Panc1 (cell line): Measurements from ENCODE around the gene CAPN11. TPM values are rescaled to one million over a fixed set of nuclear protein-coding genes. Genes with fewer than 3 reads are reported as not detected.

Experiments used
- ATAC-seq: fragments of 200-7000 bp; cut with Tn5 transposase; 2 replicates; pipeline ENCODE4 v1.9.1; 2020; ENCODE audit warnings: mild to moderate bottlenecking, moderate library complexity
- BruUV-seq: library from RNA; stranded (reverse); fragments of 400-500 nt; replicated peaks from 2 replicates; lab custom pipeline; 2021; lab: Mats Ljungman, UMichigan
- CTCF ChIA-PET: fragments of 300-600 bp; sonication (Branson Sonifier 250); formaldehyde crosslinking; loops from one replicate; lab custom pipeline; 2022; ENCODE audit warnings: antibody characterized with exemption; lab: Charles Lee
- POLR2A ChIA-PET: fragments of 300-600 bp; sonication (Branson Sonifier 250); formaldehyde crosslinking; loops from one replicate; lab custom pipeline; 2022; ENCODE audit warnings: antibody characterized with exemption; lab: Charles Lee
- DNase-seq: peaks from one replicate; pipeline ENCODE4 v3.0.0-alpha.2; 2010; ENCODE audit warnings: low read depth, low spot score
- H3K27ac ChIP-seq: 2 replicates; pipeline ENCODE4 v1.5.1; 2011; ENCODE audit warnings: mild to moderate bottlenecking, low read length, inconsistent platforms
- H3K27me3 ChIP-seq: fragments of 200-500 bp; sonication (Bioruptor generic); 2 replicates; pipeline ENCODE4 v1.6.0; 2014; ENCODE audit warnings: low read length, inconsistent platforms; ENCODE audit not compliant: control insufficient read depth, insufficient read depth
- H3K36me3 ChIP-seq: fragments of 200-500 bp; sonication (Bioruptor generic); 2 replicates; pipeline ENCODE4 v1.5.1; 2014; ENCODE audit warnings: inconsistent platforms, mild to moderate bottlenecking, low read length, moderate library complexity; ENCODE audit not compliant: control insufficient read depth, insufficient read depth
- H3K4me1 ChIP-seq: 2 replicates; pipeline ENCODE4 v1.5.1; 2011; ENCODE audit warnings: inconsistent platforms, mild to moderate bottlenecking, low read length, moderate library complexity; ENCODE audit not compliant: control insufficient read depth, insufficient read depth
- H3K4me3 ChIP-seq, 2 experiments: 2 replicates each; pipeline ENCODE4 v1.5.1; 2011 to 2012; ENCODE audit warnings: low read depth in 2 of 2, low read length in 2 of 2, mild to moderate bottlenecking in 2 of 2, inconsistent platforms in 1 of 2, moderate library complexity in 1 of 2
- H3K9me3 ChIP-seq: fragments of 200-500 bp; sonication (Bioruptor generic); 2 replicates; pipeline ENCODE4 v1.5.1; 2014; ENCODE audit warnings: low read depth, mild to moderate bottlenecking, inconsistent platforms, low read length, moderate library complexity; ENCODE audit not compliant: control insufficient read depth, insufficient read depth
- POLR2AphosphoS5 ChIP-seq: IDR thresholded peaks from 2 replicates; pipeline ENCODE4 v1.6.1; 2012; ENCODE audit warnings: mild to moderate bottlenecking, low read depth, low read length, moderate library complexity
- REST ChIP-seq, 2 experiments: IDR thresholded peaks; 2 replicates each; pipeline ENCODE4 v1.6.1; 2011 to 2012; ENCODE audit warnings: low read depth in 2 of 2, control low read depth in 1 of 2, low read length in 1 of 2, mild to moderate bottlenecking in 1 of 2, moderate library complexity in 1 of 2; ENCODE audit not compliant: insufficient read depth in 1 of 2
- SIN3A ChIP-seq: IDR thresholded peaks from 2 replicates; pipeline ENCODE4 v1.6.1; 2012; ENCODE audit warnings: low read depth, mild to moderate bottlenecking, low read length, moderate library complexity, borderline replicate concordance; ENCODE audit not compliant: insufficient read depth
- TCF7L2 ChIP-seq: IDR thresholded peaks from 2 replicates; pipeline ENCODE4 v1.6.1; 2011; ENCODE audit warnings: mild to moderate bottlenecking, low read depth, low read length, inconsistent platforms
- in situ Hi-C: cut with HindIII; loops from 2 replicates; pipeline ENCODE4 v1.10.0; 2016; ENCODE audit warnings: low sequenced_read_pairs, low pct_unique_long_range_greater_than_20kb
- intact Hi-C: fragments of 100-400 bp; cut with micrococcal nuclease; formaldehyde crosslinking; loops from one replicate; pipeline ENCODE4 v1.10.0; 2022; ENCODE audit not compliant: unreplicated experiment
- total RNA-seq: library from RNA; stranded (reverse); gene quantifications from one replicate; pipeline ENCODE4 v1.2.1, GENCODE V29; 2021; ENCODE audit not compliant: unreplicated experiment
- TF ChIP-seq, protein P1 (sequence below): fragments of 450-650 bp; IDR thresholded peaks from 2 replicates; pipeline ENCODE4 v1.5.1; 2017; ENCODE audit warnings: mild to moderate bottlenecking

CAPN11 gene
- total RNA-seq, 1 experiment from 2014 or later = 1.2 TPM

DNA sequence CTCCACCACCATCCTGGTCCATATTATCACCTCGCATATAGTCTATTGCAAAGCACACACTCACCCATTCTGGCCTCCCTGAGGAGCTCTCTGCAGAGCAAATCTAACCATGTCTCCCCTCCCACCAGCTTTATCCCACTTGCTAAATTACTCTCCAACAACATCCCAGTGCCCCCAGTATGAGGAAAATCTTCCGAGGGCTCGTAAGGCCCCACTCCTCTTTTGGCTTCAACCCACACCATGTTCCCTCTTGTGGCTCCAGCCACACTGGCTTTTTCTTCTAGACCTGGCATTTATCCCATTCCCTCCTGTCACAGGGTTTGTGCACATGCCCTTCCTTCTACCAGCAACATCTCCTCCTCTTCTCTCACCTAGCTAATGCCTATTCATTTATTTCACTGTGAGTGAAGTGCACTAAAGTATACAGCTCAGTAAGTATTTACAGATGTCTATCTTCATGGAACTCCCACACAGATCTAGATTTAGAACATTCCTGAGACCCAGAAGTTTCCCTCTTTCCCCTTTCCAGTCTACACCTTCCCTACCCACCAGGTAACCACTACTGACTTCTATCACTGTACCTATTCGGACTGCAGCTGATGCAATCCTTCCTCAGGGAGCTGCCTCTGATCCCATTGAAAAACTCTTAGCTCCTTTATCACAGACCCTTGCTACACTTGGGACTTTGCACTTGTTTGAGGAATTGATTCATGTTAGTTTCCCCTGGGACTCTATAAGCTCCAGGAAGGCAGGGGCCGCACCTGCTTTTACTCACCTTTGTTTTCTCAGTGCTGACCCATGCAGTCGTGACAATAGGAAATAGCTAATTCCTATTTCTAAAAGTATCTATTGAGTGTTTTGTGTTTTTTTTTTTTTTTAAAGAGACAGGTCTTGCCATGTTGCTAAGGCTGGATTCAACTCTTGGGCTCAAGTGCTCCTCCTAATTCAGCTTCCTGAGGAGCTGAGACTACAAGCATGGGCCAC, 46.9 kb upstream of the CAPN11 start:
- H3K4me3 ChIP-seq = no peak overlapping the region
- DNase-seq (no peak), ATAC-seq (no peak)
- intact Hi-C loops = no loop called here
- H3K36me3 ChIP-seq = peaks cover 17% of the 10 kb centered on the region
- no peak overlapping the region for H3K27ac ChIP-seq
- no peaks in the 10 kb centered on the region for H3K27me3 ChIP-seq
- POLR2A ChIA-PET = interaction anchor here (0.6 to 0.7 kb wide), 2 partner anchors 33 to 180 kb away, joined by 6 to 9 read pairs; no protein-coding TSS in a partner anchor
- CTCF ChIA-PET = interaction anchor here (0.7 kb wide), 1 partner anchor 224 kb away, joined by 4 read pairs; no protein-coding TSS in a partner anchor
- no peaks in the 10 kb centered on the region for H3K9me3 ChIP-seq
- BruUV-seq = TSS peak; percentile 33
- H3K4me1 ChIP-seq = peaks cover 2% of the 10 kb centered on the region; the same call in 1 of the 2 replicates
- no peak for TF ChIP-seq REST (IDR thresholded peaks at IDR 0.05; ENCODE audit: insufficient read depth in 1 of 2, low read depth in 2 of 2, low read length in 1 of 2)
- TF ChIP-seq SIN3A = no peak
- TF ChIP-seq, protein P1, sequence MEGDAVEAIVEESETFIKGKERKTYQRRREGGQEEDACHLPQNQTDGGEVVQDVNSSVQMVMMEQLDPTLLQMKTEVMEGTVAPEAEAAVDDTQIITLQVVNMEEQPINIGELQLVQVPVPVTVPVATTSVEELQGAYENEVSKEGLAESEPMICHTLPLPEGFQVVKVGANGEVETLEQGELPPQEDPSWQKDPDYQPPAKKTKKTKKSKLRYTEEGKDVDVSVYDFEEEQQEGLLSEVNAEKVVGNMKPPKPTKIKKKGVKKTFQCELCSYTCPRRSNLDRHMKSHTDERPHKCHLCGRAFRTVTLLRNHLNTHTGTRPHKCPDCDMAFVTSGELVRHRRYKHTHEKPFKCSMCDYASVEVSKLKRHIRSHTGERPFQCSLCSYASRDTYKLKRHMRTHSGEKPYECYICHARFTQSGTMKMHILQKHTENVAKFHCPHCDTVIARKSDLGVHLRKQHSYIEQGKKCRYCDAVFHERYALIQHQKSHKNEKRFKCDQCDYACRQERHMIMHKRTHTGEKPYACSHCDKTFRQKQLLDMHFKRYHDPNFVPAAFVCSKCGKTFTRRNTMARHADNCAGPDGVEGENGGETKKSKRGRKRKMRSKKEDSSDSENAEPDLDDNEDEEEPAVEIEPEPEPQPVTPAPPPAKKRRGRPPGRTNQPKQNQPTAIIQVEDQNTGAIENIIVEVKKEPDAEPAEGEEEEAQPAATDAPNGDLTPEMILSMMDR = no peak
- TF ChIP-seq POLR2AphosphoS5 = no peak
- no peak for TF ChIP-seq TCF7L2
- in situ Hi-C loops = no loop called here

DNA sequence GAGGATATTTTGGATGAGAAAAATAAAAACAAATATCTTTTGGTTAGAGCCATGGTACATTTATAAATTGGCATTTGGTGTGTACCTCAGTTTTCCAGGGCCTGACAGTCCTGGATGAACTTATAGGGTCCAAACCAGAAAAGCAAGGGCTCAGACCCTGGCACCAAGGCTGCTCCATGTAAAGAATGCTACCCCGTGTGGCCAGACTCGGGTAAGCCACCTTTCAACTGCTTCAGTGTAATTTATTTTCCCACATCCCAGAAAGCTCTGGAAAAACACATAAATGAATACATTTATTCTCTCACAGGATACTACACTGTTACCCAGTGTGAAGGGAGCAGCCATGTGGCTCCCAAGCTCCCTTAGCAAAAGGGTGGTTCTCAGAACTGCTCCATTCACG, 45.2 kb upstream of the CAPN11 start:
- POLR2A ChIA-PET = no interaction called here
- H3K4me3 ChIP-seq = no peak overlapping the region
- no peaks in the 10 kb centered on the region for H3K27me3 ChIP-seq
- TF ChIP-seq SIN3A = no peak
- H3K9me3 ChIP-seq = no peaks in the 10 kb centered on the region
- H3K36me3 ChIP-seq = peaks cover 17% of the 10 kb centered on the region
- intact Hi-C loops (no loop called here), in situ Hi-C loops (no loop called here)
- BruUV-seq = no TSS peak
- no peak overlapping the region for H3K27ac ChIP-seq
- CTCF ChIA-PET = no interaction called here
- no peak for DNase-seq
- peaks cover 8% of the 10 kb centered on the region; the same call in 1 of the 2 replicates for H3K4me1 ChIP-seq
- ATAC-seq = no peak

DNA sequence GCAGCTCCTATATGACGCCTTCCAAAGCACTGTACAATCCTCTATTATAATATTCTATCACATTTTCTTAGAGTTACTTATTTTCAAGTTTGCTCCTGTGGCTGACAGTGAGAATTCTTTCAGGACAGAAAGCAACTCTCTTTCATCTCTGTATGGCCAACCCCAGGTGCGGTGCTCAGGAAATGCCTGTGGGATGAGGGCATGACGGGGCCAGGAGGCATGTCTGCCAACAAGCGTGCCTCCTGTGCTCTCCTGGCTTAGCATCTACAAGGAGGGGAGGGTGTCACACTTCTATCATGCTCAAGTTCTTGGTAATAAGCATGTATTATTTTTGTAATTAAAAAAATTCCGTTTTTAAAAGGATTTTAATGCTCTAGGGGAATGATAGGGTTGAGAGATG, 42.8 kb upstream of the CAPN11 start:
- POLR2A ChIA-PET = no interaction called here
- TF ChIP-seq, protein P1 = no peak
- TF ChIP-seq SIN3A (no peak), POLR2AphosphoS5 (no peak), TCF7L2 (no peak), REST (IDR thresholded peaks at IDR 0.05; ENCODE audit: insufficient read depth in 1 of 2, low read depth in 2 of 2, low read length in 1 of 2) (no peak)
- Histone ChIP-seq H3K27ac (no peak overlapping the region), H3K4me1 (peaks cover 15% of the 10 kb centered on the region), H3K4me3 (no peak overlapping the region), H3K36me3 (peaks cover 17% of the 10 kb centered on the region), H3K9me3 (no peaks in the 10 kb centered on the region), H3K27me3 (no peaks in the 10 kb centered on the region)
- CTCF ChIA-PET = no interaction called here
- in situ Hi-C loops (no loop called here), intact Hi-C loops (no loop called here)
- DNase-seq = no peak
- BruUV-seq = no TSS peak
- ATAC-seq = no peak
